ENCODE results near the gene UBXN4. TPM values are rescaled to one million over a fixed set of nuclear protein-coding genes. Genes with fewer than 3 reads are reported as not detected.
"Not testable (repeated sequence)": the region's sequence is repeated elsewhere in the genome, so short reads cannot be mapped to it uniquely, and the experiment has no call there.

The UBXN4 gene
- total and polyA plus RNA-seq, 2 of the 4 experiments (the other 2 are of a cell fraction): 48.1 to 49.1 TPM

DNA sequence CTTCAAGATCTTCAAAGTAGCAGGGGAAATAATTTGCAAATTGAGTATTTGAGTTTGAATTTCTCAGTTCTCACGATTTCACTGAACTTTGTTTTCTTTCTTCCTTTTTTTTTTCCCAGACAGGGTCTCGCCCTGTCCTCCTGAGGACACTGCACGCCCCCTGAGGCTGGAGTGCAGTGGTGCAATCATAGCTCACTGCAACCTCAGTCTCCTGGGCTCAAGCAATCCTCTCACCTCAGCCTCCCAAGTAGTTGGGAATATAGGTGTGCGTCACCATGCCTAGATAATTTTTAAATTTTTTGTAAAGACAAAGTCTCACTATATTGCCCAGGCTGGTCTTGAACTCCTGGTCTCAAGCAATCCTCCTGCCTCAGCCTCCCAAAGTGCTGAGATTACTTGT lies 54.0 kb downstream of the UBXN4 start:
- H3K4me1 ChIP-seq (ENCODE audit: control insufficient read depth, insufficient read depth, low read length); H2BK15ac ChIP-seq (ENCODE audit: low read depth, low read length); H3K4me2 ChIP-seq (ENCODE audit: low read depth, low read length); H3K18ac ChIP-seq (ENCODE audit: low read depth, low read length); H4K5ac ChIP-seq (ENCODE audit: low read depth, low read length); H3K9me3 ChIP-seq (ENCODE audit: control insufficient read depth, insufficient read depth, low read length); dilution Hi-C loops (cut with HindIII; ENCODE audit: low sequenced_read_pairs, unreplicated experiment); H2AFZ ChIP-seq (replicated peaks; ENCODE audit: low read length, poor library complexity); H3K23ac ChIP-seq (ENCODE audit: low read depth, low read length); BruUV-seq (replicated peaks); H2AK9ac ChIP-seq (replicated peaks; ENCODE audit: low read depth, low read length, poor library complexity); ATAC-seq (ENCODE audit: low read depth); H2BK20ac ChIP-seq (ENCODE audit: low read depth, low read length); H4K20me1 ChIP-seq (ENCODE audit: insufficient read depth, low read length); H2BK5ac ChIP-seq (ENCODE audit: low read depth, low read length, poor library complexity, severe bottlenecking); H3K79me1 ChIP-seq (ENCODE audit: low read depth in 1 of 2, low read length in 2 of 2); H3K36me3 ChIP-seq (ENCODE audit: control insufficient read depth, insufficient read depth, low read length); in situ Hi-C loops (cut with MboI; ENCODE audit: low sequenced_read_pairs); H3K4me3 ChIP-seq (ENCODE audit: insufficient read depth, low read depth, low read length); H2BK120ac ChIP-seq (ENCODE audit: low read depth, low read length); H3K9ac ChIP-seq (ENCODE audit: low read depth, low read length); POLR2A ChIA-PET (ENCODE audit: unreplicated experiment); H3K27ac ChIP-seq (ENCODE audit: insufficient read depth, low read length); H2AK5ac ChIP-seq (ENCODE audit: low read depth, low read length); H3K14ac ChIP-seq (replicated peaks; ENCODE audit: low read depth, low read length); H3K9me1 ChIP-seq (ENCODE audit: insufficient read depth, low read length); DNase-seq; H3K27me3 ChIP-seq (ENCODE audit: control insufficient read depth, insufficient read depth, low read length); H4K91ac ChIP-seq (ENCODE audit: insufficient read depth, low read depth, low read length); H4K8ac ChIP-seq (ENCODE audit: low read depth in 2 of 2, low read length in 2 of 2); H3K4ac ChIP-seq (ENCODE audit: low read depth, low read length); H3K56ac ChIP-seq (ENCODE audit: extremely low read depth, insufficient read depth, low read length): not testable (repeated sequence)
- CTCF ChIA-PET: interaction anchor here (0.6 kb wide), 1 partner anchor 468 kb away, joined by 3 read pairs; no protein-coding TSS in a partner anchor
- intact Hi-C loops (cut with micrococcal nuclease): loop anchor here (5.0 kb wide), 1 partner anchor 808 kb away; no protein-coding TSS in a partner anchor
- WGBS, 2 experiments (ENCODE audit: extremely low coverage in 2 of 2, insufficient read length in 1 of 2): no CpG with 5 or more reads among the region's 4 CpGs

All from IMR-90 (cell line).